NT2/D1 (cell line): Measurements from ENCODE around the gene HECTD3.

Experiments
- SUZ12 ChIP-seq: IDR thresholded peaks from 2 replicates; pipeline ENCODE4 v1.6.1; 2011; ENCODE audit not compliant: insufficient read length, insufficient read depth; ENCODE audit errors: extremely low read depth
- YY1 ChIP-seq: IDR thresholded peaks from 2 replicates; pipeline ENCODE4 v1.6.1; 2011; ENCODE audit not compliant: insufficient read length, insufficient read depth
- ZNF274 ChIP-seq: IDR thresholded peaks from 2 replicates; pipeline ENCODE4 v1.6.1; 2011; ENCODE audit warnings: mild to moderate bottlenecking, low read depth, low read length

DNA sequence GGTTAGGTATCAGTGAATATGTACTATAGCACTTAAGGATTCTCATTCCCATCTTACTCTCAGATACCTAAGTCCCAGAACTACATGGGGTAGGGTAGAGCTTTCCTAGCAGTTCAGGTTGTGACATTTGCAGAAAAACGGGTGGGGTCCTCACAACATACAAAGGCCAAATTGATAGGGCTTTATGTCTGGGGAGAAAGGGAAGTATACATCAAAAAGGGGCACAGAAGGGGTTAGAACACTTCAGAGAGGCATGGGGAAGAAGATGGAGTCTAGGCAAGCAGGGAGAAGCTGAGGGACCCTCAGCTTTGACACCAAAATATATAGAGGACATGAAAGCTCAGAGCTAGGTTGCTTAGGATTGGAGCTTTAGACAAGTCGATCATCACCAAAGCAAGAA is 4.6 kb upstream of the HECTD3 start:
- no peak for TF ChIP-seq SUZ12
- TF ChIP-seq YY1 = no peak
- no peak for TF ChIP-seq ZNF274
